Glomerular visceral epithelial cell (primary cell): Measurements from ENCODE around the gene IL12A.

ENCODE experiments used
- DNase-seq: peaks from one replicate; pipeline ENCODE4 v3.0.0-alpha.2; 2016; ENCODE audit errors: extremely low spot score

The IL12A gene

DNA sequence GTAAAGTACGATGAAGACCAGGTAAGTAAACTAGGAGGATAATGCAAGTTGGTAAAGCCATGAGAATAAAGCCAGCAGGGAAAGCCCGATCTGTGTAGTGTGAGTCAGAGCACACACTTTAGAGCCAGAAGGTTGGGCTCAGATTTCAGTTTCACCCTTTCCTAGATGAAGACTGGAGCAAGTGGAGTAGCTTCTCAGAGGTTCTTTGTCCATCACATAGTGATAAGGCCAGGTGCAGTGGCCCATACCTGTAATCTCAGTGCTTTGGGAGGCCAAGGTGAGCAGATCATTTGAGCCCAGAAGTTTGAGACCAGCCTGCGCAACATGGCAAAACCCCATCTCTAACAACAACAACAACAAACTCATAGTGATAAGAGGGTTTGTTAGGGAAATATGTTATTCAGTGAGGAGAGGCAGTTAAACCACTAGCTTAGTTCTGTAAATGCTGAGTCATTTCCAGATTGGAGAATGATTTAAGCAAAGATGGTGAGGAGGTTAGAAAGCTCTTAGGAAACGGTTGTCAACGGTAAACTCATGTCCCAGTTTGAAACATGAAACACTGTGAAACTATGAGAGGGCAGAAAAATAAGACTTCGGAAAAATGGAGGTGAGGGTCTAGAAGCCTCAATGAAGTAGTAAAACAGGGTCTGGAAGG, 39.0 kb downstream of the IL12A start:
- DNase-seq: peak; percentile 36

DNA sequence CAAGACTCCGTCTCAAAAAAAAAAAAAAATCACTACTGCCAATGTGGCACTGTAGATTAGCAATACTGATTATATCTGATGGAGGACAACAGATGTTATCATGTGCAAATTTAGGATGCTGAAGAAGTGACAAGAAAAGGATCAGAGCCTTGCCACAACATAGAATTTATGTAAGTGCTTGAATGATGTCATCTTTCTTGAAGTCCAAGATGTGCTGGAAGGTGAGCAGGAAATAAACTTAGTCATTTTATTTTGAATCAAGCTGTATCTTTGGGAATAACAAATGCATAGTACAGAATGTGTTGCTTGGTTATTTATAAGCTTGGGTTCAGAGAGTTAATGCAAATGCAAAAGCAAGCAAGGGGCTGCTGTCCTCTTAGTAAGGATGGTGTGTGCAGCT, 47.1 kb downstream of the IL12A start:
- no peak for DNase-seq

DNA sequence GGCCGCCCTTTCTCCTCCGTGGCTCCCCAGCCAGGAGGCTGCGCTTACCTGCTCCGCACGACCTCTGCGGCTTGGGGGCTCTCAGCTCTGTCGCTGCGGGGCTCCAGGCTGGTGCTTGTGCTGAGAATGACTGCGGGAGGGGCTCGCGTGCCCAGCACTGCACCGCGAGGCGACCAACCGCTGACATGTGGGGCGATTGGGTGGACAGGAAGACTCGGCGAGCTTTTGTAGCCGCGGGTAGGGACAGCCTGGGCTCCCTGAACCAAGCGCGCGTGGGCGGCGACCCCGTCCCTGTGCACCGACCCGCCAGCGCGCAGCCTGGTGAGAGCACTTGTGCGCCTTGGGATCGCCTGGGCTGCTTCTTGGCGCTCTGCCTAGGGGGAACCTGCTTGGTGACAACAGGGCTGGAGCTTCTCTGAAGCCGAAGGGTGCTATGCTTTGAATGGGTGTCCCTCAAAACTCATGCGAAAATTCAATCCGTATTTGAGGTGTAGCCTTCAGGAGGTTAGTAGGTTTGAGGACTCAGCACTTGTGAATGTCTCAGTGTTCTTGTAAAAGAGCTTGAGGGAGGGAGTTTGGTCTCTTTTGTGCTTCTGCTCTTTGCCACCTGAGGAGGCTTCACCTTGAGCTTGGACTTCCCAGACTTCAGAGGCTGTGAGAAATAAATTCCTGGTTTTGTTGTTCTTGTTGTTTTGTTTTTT, 50.4 kb downstream of the IL12A start:
- no peak for DNase-seq

DNA sequence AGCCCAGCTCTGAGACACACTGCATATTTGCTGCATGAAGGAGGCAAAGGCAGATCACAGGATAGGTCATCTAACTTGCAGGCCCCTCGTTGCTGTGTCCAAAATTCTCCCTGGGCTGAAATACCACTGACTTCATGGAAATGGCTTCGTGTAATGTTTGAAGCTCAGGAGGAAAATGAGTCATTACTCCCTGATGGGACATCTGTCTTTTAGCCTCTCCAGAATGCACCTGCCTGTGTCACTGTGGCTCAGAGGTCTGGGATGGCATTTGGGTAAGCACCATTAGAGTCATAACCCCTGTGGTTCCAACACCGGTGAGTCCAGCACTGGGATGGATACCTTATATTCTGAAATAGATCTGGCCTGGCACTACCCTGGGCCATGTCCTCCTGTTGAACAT, 51.5 kb downstream of the IL12A start:
- DNase-seq: no peak

DNA sequence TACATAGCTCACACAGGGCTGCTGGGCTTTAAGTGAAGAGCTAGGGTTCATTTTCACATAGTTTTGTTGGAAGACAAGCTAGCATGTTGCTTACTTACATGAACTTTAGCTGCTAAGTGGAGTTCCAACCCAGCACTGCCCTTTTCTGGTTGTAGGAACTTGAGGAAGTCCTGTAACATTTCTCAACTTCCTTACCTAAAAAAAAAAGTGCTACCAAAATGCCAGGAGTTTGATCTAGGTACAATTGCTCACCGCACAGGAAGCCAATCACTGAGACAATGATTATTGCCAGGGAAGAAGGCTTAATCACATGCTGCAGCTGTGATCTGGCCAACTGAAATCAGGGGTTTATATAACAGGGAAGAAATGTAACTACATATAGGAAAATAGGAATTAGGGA, 52.8 kb downstream of the IL12A start:
- no peak for DNase-seq

DNA sequence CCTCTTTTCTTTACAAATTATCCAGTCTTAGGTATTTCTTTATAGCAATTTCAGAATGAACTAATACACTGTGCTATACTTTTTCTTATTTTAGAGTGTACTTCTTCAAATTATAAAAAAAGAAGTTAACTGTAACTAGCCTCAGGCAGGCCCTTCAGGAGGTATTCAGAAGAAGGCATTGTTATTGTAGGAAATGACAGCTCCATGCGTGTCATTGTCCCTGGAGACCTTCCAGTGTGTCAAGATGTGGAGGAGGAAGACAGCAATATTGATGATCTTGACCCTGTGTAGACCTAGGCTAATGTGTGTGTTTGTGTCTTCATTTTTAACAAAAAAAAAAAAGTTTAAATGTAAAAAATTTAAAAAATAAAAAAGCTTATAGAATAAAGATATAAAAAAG, 55.5 kb downstream of the IL12A start:
- no peak for DNase-seq
